Measurements from ENCODE around the gene PPP1R26. TPM values are rescaled to one million over a fixed set of nuclear protein-coding genes. Genes with fewer than 3 reads are reported as not detected.
"Not testable (repeated sequence)": the region's sequence is repeated elsewhere in the genome, so short reads cannot be mapped to it uniquely, and the experiment has no call there.

Gene PPP1R26
- total RNA-seq, 1 donor from 2014 or later: 10.6 TPM

DNA sequence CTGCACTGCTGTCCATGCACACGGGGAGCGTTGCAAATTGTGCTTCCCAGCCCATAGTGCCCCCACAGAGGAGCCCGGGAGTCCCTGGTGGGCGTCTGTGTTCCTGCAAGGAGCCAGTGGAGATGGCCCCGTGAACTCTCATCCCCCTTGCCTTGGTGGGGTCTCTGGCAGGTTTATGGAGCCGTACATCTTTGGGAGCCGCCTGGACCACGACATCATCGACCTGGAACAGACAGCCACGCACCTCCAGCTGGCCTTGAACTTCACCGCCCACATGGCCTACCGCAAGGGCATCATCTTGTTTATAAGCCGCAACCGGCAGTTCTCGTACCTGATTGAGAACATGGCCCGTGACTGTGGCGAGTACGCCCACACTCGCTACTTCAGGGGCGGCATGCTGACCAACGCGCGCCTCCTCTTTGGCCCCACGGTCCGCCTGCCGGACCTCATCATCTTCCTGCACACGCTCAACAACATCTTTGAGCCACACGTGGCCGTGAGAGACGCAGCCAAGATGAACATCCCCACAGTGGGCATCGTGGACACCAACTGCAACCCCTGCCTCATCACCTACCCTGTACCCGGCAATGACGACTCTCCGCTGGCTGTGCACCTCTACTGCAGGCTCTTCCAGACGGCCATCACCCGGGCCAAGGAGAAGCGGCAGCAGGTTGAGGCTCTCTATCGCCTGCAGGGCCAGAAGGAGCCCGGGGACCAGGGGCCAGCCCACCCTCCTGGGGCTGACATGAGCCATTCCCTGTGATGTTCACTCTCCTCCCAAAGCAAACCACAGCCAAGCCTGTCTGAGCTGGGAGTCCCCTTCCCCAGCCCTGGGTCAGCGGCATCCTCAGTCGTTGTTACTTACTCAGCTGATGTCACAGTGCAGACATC, 24.0 kb downstream of the PPP1R26 start:
- no peak for DNase-seq (ENCODE audit: low spot score)

- no peak for DNase-seq (ENCODE audit: low spot score)
These were observed 25.0 kb downstream of the PPP1R26 start for GRCh38 chr9:135504262-135505243.

GRCh38 chr9:135505406-135506187, 26.0 kb downstream of the PPP1R26 start:
- DNase-seq (ENCODE audit: low spot score): no peak

DNA sequence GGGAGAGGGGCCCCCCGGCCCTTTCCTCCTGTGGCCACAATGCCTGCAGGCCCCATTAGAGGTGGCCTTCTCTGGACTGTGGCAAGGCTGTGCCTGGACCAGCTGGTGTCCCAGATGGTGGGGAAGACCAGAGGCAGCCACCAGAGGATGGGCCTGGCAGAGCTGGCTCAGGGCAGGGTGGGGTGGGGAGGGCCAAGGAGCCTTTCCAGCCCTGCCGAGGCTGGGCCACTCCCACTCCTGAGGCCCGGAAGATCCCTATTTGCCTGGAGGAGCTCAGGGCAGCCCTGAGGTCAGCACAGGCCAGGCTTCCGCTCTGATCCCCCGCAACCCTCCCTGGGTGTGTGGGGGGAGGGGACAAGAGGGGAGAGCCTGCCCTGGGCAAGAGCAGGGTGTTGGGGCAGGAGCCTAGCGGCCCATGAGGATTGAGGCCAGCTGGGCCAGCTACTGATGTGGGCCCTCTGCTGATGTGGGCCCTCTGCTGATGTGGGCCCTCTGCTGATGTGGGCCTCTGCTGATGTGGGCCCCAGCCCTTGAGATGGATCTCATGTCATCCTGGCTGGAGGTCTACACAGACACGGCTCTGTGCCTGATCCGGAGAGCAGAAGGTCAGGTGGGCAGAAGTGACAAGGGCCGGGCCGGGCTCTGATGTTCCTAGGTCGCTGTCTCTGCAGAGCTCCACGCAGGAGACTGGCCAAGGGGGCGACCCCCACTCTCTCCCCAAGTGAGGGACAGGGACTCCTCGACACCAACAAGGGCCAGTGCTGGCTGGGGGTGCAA, 26.9 kb downstream of the PPP1R26 start:
- DNase-seq (ENCODE audit: low spot score): no peak

DNA sequence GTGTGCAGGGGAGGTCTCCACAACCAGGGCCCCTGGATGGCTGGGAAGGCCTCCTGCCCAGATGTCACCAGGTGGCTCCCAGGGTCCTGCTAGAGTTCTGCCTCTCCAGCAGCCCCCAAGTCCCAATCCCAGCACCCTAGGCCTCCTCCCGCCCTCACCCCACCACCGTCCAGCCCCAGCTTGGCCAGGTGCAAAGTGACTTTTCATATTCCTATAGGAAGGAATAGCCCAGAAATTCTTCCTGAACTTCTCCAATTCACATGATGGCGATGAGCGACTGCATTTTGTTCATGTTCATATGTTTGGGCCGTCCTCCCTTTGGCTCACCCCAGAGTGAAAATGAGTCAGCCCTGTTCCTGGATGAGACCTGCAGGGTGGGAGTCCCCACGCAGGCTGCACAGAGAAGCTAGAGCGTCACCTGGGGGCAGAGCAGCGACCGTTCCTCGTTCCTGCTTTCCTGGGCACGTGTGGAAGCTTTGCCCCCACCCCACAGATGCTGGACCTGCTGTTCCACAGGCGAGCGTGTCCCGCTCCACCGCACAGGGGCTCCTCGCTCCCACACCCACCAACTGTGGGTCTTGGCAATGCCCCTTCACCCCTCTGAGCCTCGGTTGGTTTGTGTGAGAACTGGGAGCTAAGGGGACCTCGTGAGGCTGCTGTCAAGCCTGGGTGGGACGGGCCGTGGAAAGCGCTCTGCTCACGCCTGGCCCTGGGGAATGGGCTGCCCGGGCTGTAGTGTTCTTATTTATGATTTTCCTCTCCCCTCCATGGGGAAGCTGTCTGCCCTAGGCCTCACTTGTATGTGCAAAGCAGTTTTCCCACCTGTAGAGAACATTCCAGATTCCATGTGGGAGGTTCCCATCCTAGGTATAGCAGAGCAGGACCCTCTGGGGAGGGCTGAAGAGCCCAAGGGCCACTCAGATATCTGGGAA, 27.8 kb downstream of the PPP1R26 start:
- DNase-seq (ENCODE audit: low spot score): peak; percentile 85

- peak; percentile 64 for DNase-seq (ENCODE audit: low spot score)
These were observed 28.7 kb downstream of the PPP1R26 start for GRCh38 chr9:135508211-135508820.

GRCh38 chr9:135509458-135509857, 29.9 kb downstream of the PPP1R26 start:
- DNase-seq (ENCODE audit: low spot score): no peak

- peak; percentile 24 for DNase-seq (ENCODE audit: low spot score)
These were observed 32.6 kb downstream of the PPP1R26 start for GRCh38 chr9:135512241-135512603.

- DNase-seq (ENCODE audit: low spot score): peak; percentile 69
These were observed 33.3 kb downstream of the PPP1R26 start for GRCh38 chr9:135512904-135513303.

- DNase-seq (ENCODE audit: low spot score): peak; percentile 86
These were observed 33.8 kb downstream of the PPP1R26 start for GRCh38 chr9:135513351-135513846.

GRCh38 chr9:135513906-135514305, 34.3 kb downstream of the PPP1R26 start:
- DNase-seq (ENCODE audit: low spot score): not testable (repeated sequence)

GRCh38 chr9:135514342-135515082, 34.9 kb downstream of the PPP1R26 start:
- peak; percentile 57 for DNase-seq (ENCODE audit: low spot score)

DNA sequence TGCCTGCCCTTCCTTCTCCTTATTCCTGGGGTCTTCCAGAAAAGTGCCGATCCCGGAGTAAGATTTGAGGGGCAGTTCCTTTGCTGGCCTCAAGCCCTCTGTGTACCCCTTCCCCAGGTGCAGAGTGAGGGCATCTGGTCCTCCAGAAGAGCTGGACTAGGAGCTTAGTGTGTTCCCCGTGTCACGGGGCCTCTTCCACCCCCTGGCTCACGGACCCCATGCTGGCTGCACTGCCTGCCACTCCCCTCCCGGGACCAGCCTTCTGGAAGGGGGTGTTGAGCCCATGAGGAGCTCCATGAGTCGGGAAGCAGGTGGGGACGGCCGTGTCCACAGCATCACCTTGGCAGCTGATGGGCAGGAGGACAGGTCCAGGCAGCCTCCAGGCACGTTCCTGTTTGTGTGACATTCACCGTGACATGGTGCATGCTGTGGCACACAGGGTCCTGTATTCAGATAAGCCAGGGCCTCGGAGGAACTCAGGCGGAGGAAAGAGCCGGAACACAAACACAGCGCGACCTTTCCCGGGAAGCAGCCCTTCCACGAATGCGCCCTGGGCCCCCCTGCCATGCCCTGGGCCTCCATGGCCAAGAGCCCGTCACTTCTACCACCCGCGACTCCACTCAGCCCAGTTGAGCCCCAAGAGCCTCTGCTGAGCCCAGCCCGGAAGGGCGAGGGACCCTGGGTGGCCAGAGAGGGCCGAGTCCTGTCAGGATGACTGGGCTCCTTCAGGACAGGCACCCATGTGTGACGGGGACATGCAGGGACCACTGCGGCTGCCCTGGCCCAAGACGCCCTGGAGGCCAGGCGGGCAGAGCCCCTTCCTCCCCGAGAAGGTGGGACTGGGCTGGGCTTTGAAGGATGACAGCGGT, 35.7 kb downstream of the PPP1R26 start:
- peak; percentile 87 for DNase-seq (ENCODE audit: low spot score)

DNA sequence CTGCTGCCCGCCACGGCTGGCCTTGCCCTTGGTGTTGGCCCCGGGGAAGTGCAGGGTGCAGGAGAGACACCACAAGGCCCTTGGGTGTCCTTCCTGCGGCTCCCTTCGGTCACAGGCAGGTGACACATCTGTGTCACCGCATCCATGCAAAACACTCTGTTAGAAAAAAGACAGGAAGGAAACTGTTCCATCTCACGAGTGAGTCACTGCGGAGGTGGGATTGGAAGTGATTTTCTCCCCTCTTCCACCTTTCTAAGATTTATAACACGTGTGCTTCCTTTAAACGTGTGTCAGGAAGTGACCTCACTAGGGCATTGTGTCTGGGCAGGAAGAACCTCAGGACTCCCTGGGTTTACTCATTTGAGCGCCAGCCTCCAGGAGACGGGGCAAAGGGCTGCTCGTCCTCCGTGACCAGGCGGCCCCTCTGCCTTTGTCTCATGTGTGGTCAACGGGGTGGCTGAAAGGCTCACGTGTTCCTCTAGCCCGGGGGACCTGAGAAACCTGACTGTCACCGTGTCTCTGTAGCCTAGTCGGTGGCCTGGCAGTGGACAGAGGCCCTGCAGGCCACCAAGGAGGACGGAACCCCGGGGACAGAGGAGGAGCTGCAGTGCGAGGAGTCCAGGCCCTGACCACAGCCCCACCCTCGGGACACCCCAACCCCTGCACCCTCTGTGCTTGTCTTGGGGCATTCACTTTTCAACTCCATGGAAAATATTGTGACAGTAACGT, 36.7 kb downstream of the PPP1R26 start:
- DNase-seq (ENCODE audit: low spot score): peak; percentile 51

- DNase-seq (ENCODE audit: low spot score): peak; percentile 82
These were observed 37.8 kb downstream of the PPP1R26 start for GRCh38 chr9:135517407-135517822.

Data from mesenteric fat pad (tissue), 1 donor.